ENCODE results near the gene PDSS2. TPM values are rescaled to one million over a fixed set of nuclear protein-coding genes. Genes with fewer than 3 reads are reported as not detected.

PDSS2 gene
- total and polyA plus RNA-seq, 9 of the 15 experiments (the other 6 are each of a cell fraction or from before 2014, with no cell fraction given), result 5.8 to 21.1 (median 12.0) TPM

GRCh38 chr6:107411161-107411560 lies 48.2 kb downstream of the PDSS2 start:
- H3K9me1 ChIP-seq (ENCODE audit: control insufficient read depth, insufficient read depth, low read length), result no peaks in the 10 kb centered on the region
- in situ Hi-C loops (cut with MboI), result no loop called here
- ChIA-PET POLR2A (no interaction called here), CTCF (ENCODE audit: low intra/inter-chr PET ratio) (no interaction called here)
- H3K36me3 ChIP-seq (ENCODE audit: control insufficient read depth, insufficient read depth, low read length), result no peaks in the 10 kb centered on the region
- H3K27ac ChIP-seq (ENCODE audit: extremely low read depth, low read depth, low read length), result no peak overlapping the region
- BruUV-seq (replicated peaks), result no TSS peak
- ATAC-seq, result no peak
- H3K79me2 ChIP-seq (ENCODE audit: control insufficient read depth, insufficient read depth, low read length), result 0 out of 3 replicates have a peak, but pooled peaks cover 2% of the 10 kb centered on the region
- H3K4me2 ChIP-seq (ENCODE audit: insufficient read depth, low read length), result no peak overlapping the region
- no peaks in the 10 kb centered on the region; the same call in 1 of the 2 replicates for H3K9me3 ChIP-seq (replicated peaks; ENCODE audit: control insufficient read depth, insufficient read depth, low read depth, low read length)
- H3K9ac ChIP-seq (ENCODE audit: insufficient read depth in 1 of 2, low read depth in 2 of 2, low read length in 2 of 2), result no peak overlapping the region
- H3K27me3 ChIP-seq (ENCODE audit: control insufficient read depth in 2 of 2, insufficient read depth in 2 of 2, low read length in 2 of 2), result no peaks in the 10 kb centered on the region
- H3K4me1 ChIP-seq (replicated peaks in 1 of 2; ENCODE audit: control insufficient read depth in 2 of 2, insufficient read depth in 2 of 2, low read length in 2 of 2), result 0 out of 5 replicates have a peak, but pooled peaks cover 0 to 4% of the 10 kb centered on the region in 2 experiments
- no peak for FAIRE-seq
- DNase-seq (ENCODE audit: extremely low read depth in 1 of 4, low spot score in 3 of 4), result no peak
- H4K20me1 ChIP-seq (replicated peaks; ENCODE audit: control insufficient read depth, insufficient read depth, low read length), result no peaks in the 10 kb centered on the region
- H3K4me3 ChIP-seq, result no peak overlapping the region
- 80% methylated on average over 3 of the region's 3 CpGs for WGBS (ENCODE audit: insufficient coverage, low coverage, missing lambda C conversion rate)
- no peak overlapping the region for H2AFZ ChIP-seq (ENCODE audit: low read depth, low read length)
- intact Hi-C loops (cut with micrococcal nuclease), result no loop called here
- TF ChIP-seq HLTF (IDR thresholded peaks at IDR 0.05), result no peak
- no peak for TF ChIP-seq ZMIZ1 (IDR thresholded peaks at IDR 0.05; ENCODE audit: low read depth in 2 of 2, low read length in 2 of 2)
- TF ChIP-seq, protein P1, sequence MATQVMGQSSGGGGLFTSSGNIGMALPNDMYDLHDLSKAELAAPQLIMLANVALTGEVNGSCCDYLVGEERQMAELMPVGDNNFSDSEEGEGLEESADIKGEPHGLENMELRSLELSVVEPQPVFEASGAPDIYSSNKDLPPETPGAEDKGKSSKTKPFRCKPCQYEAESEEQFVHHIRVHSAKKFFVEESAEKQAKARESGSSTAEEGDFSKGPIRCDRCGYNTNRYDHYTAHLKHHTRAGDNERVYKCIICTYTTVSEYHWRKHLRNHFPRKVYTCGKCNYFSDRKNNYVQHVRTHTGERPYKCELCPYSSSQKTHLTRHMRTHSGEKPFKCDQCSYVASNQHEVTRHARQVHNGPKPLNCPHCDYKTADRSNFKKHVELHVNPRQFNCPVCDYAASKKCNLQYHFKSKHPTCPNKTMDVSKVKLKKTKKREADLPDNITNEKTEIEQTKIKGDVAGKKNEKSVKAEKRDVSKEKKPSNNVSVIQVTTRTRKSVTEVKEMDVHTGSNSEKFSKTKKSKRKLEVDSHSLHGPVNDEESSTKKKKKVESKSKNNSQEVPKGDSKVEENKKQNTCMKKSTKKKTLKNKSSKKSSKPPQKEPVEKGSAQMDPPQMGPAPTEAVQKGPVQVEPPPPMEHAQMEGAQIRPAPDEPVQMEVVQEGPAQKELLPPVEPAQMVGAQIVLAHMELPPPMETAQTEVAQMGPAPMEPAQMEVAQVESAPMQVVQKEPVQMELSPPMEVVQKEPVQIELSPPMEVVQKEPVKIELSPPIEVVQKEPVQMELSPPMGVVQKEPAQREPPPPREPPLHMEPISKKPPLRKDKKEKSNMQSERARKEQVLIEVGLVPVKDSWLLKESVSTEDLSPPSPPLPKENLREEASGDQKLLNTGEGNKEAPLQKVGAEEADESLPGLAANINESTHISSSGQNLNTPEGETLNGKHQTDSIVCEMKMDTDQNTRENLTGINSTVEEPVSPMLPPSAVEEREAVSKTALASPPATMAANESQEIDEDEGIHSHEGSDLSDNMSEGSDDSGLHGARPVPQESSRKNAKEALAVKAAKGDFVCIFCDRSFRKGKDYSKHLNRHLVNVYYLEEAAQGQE (IDR thresholded peaks at IDR 0.05; ENCODE audit: borderline replicate concordance), result no peak
- TF ChIP-seq, protein P1 (CRISPR knock-in tag; IDR thresholded peaks at IDR 0.05; ENCODE audit: low read depth), result no peak
- no peak for TF ChIP-seq ZNF384 (IDR thresholded peaks at IDR 0.05; ENCODE audit: low read depth, low read length)
- no peak for TF ChIP-seq SLC30A9 (CRISPR knock-in tag; IDR thresholded peaks at IDR 0.05)
- TF ChIP-seq TCF7 (IDR thresholded peaks at IDR 0.05; ENCODE audit: borderline replicate concordance), result no peak
- TF ChIP-seq MYNN (IDR thresholded peaks at IDR 0.05), result no peak
- no peak for TF ChIP-seq MYNN (CRISPR knock-in tag; IDR thresholded peaks at IDR 0.05)
- no peak for TF ChIP-seq SRSF7 (optimal IDR thresholded peaks at IDR 0.05; ENCODE audit: low read depth, low read length)
- no peak for TF ChIP-seq YY1 (IDR thresholded peaks at IDR 0.05; ENCODE audit: borderline replicate concordance in 1 of 3, control insufficient read depth in 1 of 3, extremely low read depth in 1 of 3, insufficient read depth in 3 of 3, insufficient read length in 1 of 3, insufficient replicate concordance in 2 of 3, low read depth in 1 of 3, low read length in 2 of 3)
